GM10248 (cell line): ENCODE results near the gene KIF23.
A peak's percentile ranks its signal among the peaks of the same experiment; 100 is the strongest.

Experiments
- CTCF ChIA-PET: fragments of 300-600 bp; sonication (Branson Sonifier 250); formaldehyde crosslinking; extraction: SDS; loops from one replicate; lab custom pipeline; 2021; ENCODE audit warnings: antibody characterized with exemption; lab: Yijun Ruan, JAX
- POLR2A ChIA-PET: fragments of 350-650 bp; sonication (Branson Sonifier 250); formaldehyde crosslinking; extraction: SDS; loops from one replicate; lab custom pipeline; 2020; ENCODE audit warnings: antibody characterized with exemption; lab: Yijun Ruan, JAX
- DNase-seq: peaks from one replicate; pipeline ENCODE4 v3.0.0; 2012; ENCODE audit errors: extremely low spot score
- CTCF ChIP-seq: IDR thresholded peaks from 2 replicates; pipeline ENCODE4 v1.5.1; 2012; ENCODE audit warnings: mild to moderate bottlenecking, low read depth; ENCODE audit errors: extremely low read depth, missing control alignments, control extremely low read depth

KIF23 gene

GRCh38 chr15:69393831-69394491 lies 20.2 kb upstream of the KIF23 start:
- TF ChIP-seq CTCF, result no peak
- CTCF ChIA-PET, result interaction anchor here (0.8 to 6.6 kb wide), 18 partner anchors 12 to 363 kb away, joined by 3 to 50 read pairs (median 4); partner anchors contain the start of gene KIF23
- POLR2A ChIA-PET, result interaction anchor here (0.7 kb wide), 1 partner anchor 242 kb away, joined by 4 read pairs; no protein-coding TSS in a partner anchor
- DNase-seq, result no peak

DNA sequence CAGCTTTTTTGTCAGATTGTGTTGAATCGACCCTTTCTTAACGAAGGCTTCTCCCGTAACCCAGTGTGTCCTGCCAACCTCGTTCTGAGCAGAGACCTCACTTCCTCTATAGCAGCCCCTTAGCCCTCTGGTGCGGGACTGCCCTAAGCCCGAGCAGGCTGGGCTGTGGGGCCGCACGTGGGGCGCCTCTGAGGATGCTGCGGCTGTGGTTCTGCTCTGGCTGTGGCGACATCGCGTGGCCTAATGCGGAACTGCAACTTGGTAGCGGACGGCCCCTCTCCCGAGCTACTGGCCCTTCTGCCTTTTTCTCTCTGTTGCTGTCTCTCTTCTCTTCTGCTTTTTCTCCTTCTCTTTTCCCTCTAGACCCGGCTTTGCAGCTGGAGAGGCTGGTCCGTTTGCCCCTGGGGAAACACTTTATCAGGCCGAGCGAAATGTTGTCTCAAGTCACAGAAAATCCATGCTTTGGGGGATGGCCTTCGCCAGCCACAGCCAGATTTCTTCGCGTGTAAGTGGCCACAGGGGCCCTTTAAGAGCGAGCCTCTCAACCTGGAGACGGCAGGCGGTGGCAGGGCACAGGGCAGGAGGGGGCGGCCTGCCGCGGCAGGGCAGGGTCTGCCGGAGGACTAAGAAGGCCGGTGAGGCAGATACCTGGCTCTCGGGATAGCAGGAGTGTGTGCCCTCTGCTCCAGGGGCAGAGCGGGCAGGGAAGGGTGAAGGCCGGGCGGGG lies 19.4 kb upstream of the KIF23 start:
- TF ChIP-seq CTCF, result peak; percentile 92
- peak; percentile 89 for DNase-seq
- ChIA-PET POLR2A (interaction anchor here (0.7 kb wide), 1 partner anchor 242 kb away, joined by 4 read pairs; no protein-coding TSS in a partner anchor), CTCF (interaction anchor here (0.7 to 6.6 kb wide), 21 partner anchors 11 to 1111 kb away, joined by 3 to 50 read pairs (median 4); partner anchors contain the start of gene KIF23)

DNA sequence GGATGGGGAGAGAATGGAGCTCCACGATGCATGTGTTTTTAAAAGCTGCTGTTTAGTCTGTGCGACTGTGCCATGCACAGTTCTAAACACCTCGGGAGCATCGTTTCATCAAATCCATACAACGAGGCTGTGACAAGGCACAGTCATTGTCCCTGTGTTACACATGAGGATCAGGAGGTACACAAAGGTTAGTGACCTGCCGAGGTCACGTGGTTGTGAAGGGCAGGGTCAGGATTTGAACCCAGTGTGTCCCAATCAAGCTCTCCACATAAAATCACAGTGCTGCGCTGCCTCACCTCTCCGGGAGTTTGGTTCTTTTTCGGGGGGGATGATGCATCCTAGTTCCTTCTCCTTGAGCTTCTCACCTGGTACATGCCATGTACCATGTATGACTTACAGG lies 18.7 kb upstream of the KIF23 start:
- ChIA-PET CTCF (interaction anchor here (1.1 to 6.6 kb wide), 11 partner anchors 11 to 349 kb away, joined by 4 to 50 read pairs (median 7); partner anchors contain the start of gene KIF23), POLR2A (no interaction called here)
- TF ChIP-seq CTCF, result no peak
- DNase-seq, result no peak

DNA sequence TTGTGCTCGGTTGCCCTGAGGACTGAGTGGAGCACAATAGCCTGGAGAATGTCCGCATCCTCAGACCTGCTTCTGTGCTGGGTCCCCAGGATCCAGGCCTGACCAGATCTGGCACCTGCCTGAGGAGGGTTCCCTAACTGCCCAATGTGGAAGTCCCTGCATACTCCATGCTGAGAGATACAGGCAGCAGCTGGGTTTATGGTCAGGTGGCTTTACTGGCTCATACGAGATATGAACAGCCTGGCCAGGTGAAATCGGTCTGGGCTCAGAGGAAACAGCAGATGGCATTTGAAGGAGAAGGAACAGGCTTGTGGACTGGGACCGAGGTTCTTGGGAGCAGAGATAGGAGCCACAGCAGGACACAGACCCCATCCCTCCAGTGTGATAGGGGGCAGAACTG lies 18.2 kb upstream of the KIF23 start:
- CTCF ChIA-PET, result interaction anchor here (2.3 to 6.6 kb wide), 4 partner anchors 10 to 338 kb away, joined by 7 to 50 read pairs (median 30); partner anchors contain the start of gene KIF23
- no peak for TF ChIP-seq CTCF
- no peak for DNase-seq
- POLR2A ChIA-PET, result no interaction called here

DNA sequence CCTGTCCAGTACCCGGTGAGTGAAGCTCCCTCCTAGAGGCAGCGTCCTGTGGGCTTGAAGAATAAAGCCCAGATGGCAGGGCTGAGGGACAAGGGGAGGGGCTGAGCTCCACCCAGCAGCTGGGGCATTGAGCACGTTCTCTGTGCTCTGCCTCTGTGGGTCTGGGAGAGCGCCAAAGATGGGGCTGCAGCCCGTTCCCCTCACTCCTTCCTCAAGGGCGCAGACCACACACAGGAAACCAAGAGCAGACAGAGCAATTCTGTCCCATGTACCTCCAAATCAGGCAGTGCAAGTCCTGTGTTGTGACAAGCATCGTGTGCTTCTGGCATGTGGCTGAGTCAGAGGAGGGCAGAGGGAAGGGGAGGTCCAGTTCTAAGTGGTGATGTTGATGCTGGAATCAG lies 15.7 kb upstream of the KIF23 start:
- no peak for DNase-seq
- ChIA-PET CTCF (interaction anchor here (6.6 kb wide), 1 partner anchor 340 kb away, joined by 46 read pairs; no protein-coding TSS in a partner anchor), POLR2A (no interaction called here)
- no peak for TF ChIP-seq CTCF

GRCh38 chr15:69400850-69401249 lies 13.3 kb upstream of the KIF23 start:
- CTCF ChIA-PET, result interaction anchor here (1.4 kb wide), 1 partner anchor 11 kb away, joined by 6 read pairs; no protein-coding TSS in a partner anchor
- no peak for TF ChIP-seq CTCF
- no peak for DNase-seq
- POLR2A ChIA-PET, result no interaction called here
